22Rv1 (cell line): Measurements from ENCODE around the gene SPRR2A.
"Not testable (repeated sequence)": the region's sequence is repeated elsewhere in the genome, so short reads cannot be mapped to it uniquely, and the experiment has no call there.

Experiments used
- ZFX ChIP-seq: fragments of 450-650 bp; IDR thresholded peaks from 2 replicates; pipeline ENCODE4 v1.6.1; 2017; ENCODE audit warnings: antibody characterized with exemption, borderline replicate concordance
- TF ChIP-seq, protein P1 (sequence below): fragments of 450-650 bp; IDR thresholded peaks from 2 replicates; pipeline ENCODE4 v1.5.1; 2017; ENCODE audit warnings: mild to moderate bottlenecking

DNA sequence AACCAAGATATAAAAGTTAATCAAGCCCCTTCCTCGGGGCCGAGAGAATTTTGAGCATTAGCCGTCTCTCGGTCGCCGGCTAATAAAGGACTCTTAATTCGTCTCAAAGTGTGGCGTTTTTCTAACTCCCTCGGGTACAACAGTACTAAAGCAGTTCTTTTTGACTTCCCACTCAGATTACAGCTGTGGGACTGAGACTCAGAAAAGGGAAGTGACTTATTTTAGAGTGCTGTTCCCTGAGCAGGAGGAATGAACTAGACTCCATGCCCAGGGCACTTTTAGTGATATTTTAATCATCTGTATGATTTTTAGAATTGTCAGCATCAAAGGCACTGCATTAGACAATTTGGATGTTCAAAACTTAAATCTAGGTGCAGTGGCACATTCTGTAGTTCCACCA lies 35.0 kb downstream of the SPRR2A start:
- TF ChIP-seq, protein P1, sequence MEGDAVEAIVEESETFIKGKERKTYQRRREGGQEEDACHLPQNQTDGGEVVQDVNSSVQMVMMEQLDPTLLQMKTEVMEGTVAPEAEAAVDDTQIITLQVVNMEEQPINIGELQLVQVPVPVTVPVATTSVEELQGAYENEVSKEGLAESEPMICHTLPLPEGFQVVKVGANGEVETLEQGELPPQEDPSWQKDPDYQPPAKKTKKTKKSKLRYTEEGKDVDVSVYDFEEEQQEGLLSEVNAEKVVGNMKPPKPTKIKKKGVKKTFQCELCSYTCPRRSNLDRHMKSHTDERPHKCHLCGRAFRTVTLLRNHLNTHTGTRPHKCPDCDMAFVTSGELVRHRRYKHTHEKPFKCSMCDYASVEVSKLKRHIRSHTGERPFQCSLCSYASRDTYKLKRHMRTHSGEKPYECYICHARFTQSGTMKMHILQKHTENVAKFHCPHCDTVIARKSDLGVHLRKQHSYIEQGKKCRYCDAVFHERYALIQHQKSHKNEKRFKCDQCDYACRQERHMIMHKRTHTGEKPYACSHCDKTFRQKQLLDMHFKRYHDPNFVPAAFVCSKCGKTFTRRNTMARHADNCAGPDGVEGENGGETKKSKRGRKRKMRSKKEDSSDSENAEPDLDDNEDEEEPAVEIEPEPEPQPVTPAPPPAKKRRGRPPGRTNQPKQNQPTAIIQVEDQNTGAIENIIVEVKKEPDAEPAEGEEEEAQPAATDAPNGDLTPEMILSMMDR, result not testable (repeated sequence)
- TF ChIP-seq ZFX, result not testable (repeated sequence)
